T-helper 22 cell (primary cell): ENCODE results near the gene SDF2L1.
A peak's percentile ranks its signal among the peaks of the same experiment; 100 is the strongest.

Experiments
- DNase-seq: peaks from one replicate; pipeline ENCODE4 v3.0.0-alpha.2; 2020; ENCODE audit warnings: low read depth

The SDF2L1 gene

DNA sequence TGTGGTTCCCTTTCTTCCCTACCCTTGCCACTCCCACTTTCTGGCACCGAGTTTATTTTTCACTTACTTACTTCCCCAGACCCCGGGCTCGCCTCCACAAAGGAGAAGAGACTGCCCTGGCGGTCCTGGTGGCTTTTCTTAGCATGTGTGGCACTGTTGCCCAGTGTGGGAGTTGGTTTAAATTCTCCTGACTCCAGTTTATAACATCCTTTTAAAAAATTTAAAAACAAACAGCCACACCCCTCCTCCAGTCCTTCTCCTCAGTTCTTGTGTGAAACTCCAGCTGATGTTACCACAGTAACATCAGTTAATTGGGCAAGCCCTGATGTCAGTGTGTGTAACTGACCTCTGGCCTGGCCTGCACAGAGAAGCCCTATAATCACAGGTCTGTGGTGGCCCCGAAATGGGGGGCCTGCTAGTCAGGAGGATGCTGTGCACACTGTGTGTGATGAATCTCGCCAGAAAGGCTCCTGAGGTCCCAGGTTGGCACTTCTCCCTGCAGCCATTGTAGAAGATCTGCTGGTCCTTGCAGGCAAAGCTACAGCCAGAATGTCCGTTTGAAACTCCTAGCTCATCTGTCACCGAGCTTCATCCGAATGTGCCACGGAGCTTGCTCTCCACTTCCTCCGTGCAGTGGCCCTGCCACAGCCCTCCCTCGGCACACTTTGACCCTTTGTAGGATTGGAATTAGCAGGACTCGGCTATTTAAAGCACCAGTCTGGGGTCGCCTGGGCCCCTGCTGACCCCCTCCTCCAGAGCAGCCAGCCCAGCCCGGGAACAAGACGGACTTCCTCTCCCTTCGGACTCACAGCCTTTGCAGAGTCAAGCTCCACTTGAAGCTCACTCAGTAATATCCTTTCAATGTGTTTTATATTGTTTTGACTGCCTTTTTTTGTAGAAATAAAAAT is 19.8 kb upstream of the SDF2L1 start:
- DNase-seq: no peak

- no peak for DNase-seq
Observed at GRCh38 chr22:21622919-21623647, 19.0 kb upstream of the SDF2L1 start.

- DNase-seq: no peak
Observed at GRCh38 chr22:21623648-21623970, 18.5 kb upstream of the SDF2L1 start.

- DNase-seq: no peak
Observed at GRCh38 chr22:21624120-21624879, 17.8 kb upstream of the SDF2L1 start.

DNA sequence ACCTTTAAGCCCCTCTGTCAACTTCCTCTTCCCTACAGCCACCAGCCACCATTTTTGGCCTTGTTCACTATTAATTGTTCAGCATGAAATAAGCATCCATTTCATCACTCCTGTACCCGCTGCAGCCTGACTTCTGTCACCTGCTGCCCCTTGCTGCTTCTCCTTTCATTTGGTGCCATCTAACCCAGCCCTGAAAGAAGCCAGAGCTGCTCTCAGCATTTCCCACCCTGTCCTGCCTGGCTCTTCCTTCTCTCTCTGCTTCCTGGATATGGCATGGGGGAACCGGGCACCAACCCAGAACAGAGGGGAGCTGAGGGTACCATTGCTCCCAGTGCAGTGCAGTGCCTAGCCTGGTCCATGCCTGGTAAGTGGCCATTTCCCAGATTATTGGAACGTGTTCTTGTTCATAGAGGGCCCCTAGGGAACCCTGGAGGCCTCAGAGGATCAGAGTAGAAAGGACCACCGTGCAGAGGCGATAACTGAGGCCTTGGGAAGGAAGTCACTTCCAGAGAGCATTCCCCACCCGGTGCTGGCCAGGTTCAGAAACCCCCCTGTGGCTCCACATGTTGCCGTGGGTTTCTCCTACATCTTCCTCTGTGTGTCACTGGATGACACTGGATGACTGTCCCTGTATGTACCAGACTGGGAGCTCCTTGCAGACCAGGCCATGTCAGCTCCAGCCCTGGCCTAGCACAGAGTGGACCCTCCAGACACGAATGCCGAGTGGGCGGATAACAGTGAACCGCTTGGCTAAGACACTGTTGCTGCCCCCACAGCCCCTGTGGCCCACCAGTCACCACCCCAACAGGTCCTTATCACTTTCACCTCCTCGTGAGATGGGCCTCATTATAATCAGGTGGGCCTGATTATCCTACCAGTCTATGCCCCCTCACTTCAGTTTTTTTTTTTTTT is 17.0 kb upstream of the SDF2L1 start:
- DNase-seq: no peak

DNA sequence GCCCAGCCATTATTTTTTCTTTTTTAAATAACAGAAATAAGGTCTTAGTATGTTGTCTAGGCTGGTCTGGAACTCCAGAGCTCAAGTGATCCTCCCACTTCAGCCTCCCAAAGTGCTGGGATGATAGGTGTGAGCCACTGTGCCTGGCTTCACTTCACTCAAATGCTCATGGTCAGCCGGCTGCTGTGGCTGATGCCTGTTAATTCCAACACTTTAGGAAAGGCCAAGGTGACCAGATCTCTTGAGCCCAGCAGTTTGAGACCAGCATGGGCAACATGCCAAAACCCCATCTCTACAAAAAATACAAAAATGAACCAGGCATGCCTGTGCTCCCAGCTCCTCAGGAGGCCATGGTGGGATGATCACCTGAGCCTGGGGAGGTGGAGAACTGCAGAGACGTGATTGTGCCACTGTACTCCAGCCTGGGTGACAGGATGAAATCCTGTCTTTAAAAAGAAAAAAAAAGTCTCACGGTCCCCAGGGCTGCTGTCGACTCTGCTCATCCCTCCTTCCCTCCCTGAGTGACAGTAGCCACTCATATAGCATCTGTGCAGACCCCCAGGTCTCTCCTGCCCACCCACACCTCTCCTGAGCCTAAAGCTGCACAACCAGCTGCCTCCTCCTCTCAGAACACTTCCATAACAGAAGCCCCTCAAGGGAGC is 15.9 kb upstream of the SDF2L1 start:
- DNase-seq: no peak

DNA sequence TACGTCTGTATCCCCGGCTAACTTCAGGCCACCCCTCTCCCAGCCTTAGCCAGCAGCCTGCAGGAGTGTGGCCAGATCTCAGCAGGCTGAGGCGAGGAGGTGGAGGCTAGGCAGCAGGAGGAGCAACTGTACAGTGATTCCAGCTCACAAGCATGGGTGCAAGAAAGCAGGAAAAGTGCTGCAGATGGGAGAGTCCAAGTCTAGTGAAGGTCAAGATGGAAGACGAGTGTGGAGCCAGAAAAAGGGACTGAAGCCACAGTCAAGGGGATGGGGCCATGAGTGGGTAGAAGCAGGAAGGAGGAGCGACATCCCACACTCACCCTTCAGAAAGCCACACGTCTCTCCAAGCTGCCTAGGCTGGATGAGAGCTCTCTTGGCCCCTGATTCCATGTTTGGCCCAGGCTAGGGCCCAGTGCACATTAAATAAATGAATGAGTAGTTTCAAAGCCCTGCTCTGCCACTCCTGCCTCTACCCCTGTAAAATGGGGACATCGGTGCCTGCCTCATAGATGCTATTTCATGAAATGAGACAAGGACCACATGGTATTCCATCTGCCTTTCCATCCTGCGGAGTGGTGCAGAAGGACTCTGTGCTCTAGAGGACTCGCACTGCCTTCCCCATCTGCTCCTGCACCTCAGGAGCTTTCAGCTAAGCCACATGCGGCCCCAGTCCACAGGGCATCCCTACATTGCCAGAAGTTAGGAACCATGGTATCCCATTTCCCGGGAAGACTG is 15.2 kb upstream of the SDF2L1 start:
- DNase-seq: no peak

- no peak for DNase-seq
Observed at GRCh38 chr22:21628386-21629254, 13.5 kb upstream of the SDF2L1 start.

- peak; percentile 88 for DNase-seq
Observed at GRCh38 chr22:21629255-21630149, 12.6 kb upstream of the SDF2L1 start, which contains the start of gene YDJC. TSS of gene YDJC (minus strand) at chr22:21630022. CDS start at chr22:21630014, 8 bp downstream.

- no peak for DNase-seq
Observed at GRCh38 chr22:21631025-21631424, 11.1 kb upstream of the SDF2L1 start.

- DNase-seq: peak; percentile 67
Observed at GRCh38 chr22:21632237-21632895, 9.7 kb upstream of the SDF2L1 start, which contains the start of gene CCDC116. TSS of gene CCDC116 (plus strand) at chr22:21632760. CDS start at chr22:21633182, 422 bp downstream.

DNA sequence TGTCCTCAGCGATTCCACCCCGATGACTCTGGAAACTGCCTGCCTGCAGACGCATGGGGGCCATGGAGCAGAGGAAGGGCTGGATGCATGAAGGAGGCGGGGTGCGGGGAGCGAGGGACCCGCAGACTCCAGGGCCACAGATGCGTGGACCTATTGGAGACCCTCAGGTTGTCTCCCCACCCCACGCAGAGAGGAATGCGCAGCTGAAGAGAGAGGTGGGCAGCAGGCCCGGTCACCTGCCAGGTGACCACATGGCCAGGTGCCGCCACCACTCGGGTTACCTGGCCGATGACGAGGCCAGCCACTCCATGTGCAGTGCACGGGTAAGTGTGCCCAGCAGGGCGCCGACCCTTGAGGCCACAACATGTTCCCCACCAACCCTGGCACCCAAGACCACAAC is 9.2 kb upstream of the SDF2L1 start:
- DNase-seq: no peak

DNA sequence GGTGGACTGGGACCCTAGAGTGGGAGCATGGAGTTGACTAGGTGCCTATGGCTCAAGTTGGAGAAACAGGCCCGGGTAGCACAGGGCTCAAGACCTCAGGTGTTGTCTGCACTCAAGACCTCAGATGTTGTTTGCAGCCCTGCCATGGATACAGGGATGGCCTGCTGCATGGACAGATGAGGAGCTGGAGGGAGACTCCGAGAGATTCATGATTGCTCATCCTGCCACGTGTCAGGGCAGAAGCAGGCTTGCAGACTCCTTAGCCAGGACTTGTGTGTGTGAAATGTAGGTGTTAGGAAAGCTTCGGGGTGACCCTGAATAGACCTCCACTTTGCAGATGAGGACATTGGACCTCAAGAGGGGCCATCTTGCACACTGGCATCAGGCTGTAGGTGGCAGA is 8.6 kb upstream of the SDF2L1 start:
- DNase-seq: no peak

- DNase-seq: no peak
Observed at GRCh38 chr22:21634081-21634480, 8.0 kb upstream of the SDF2L1 start.

DNA sequence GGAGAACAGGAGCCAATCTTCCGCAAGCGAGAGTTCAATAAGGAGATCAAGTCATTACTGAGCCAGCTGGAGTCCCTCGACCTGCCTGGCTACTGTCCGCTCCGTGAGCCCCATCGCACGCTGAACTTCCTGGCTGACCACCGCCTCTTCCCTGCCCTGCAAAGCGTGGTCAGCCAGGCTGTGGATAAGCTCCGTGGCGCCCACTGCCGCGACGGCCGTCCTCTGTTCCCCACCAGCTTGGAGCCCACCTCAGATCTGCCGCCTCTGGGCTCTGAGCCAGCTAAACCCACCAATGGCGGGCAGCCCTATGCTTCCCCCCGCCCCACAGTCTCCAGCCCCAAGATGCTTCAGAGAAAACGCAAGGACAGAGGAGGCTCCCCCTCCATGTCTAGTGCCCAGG is 7.3 kb upstream of the SDF2L1 start:
- DNase-seq: no peak

- DNase-seq: no peak
Observed at GRCh38 chr22:21635771-21636510, 6.2 kb upstream of the SDF2L1 start.
